Astrocyte (in vitro differentiated cells and primary cell): Measurements from ENCODE around the gene ANKRD11. TPM values are rescaled to one million over a fixed set of nuclear protein-coding genes. Genes with fewer than 3 reads are reported as not detected.

Source experiments
- DNase-seq: peaks from one replicate; pipeline ENCODE4 v3.0.0-alpha.2; 2010; ENCODE audit warnings: low read depth
- FAIRE-seq: peaks from 2 replicates; lab custom pipeline; 2011; peaks lifted over from hg19 to GRCh38; lab: Jason Lieb, UNC
- H2AFZ ChIP-seq: 2 replicates; pipeline ENCODE4 v1.6.0; 2012; ENCODE audit warnings: low read depth, low read length, inconsistent platforms
- H3K27ac ChIP-seq: 2 replicates; pipeline ENCODE4 v1.5.1; 2011; ENCODE audit warnings: low read depth, low read length, inconsistent platforms
- H3K27me3 ChIP-seq: 2 replicates; pipeline ENCODE4 v1.6.0; 2011; ENCODE audit warnings: low read length, inconsistent platforms; ENCODE audit not compliant: insufficient read depth
- H3K36me3 ChIP-seq: 2 replicates; pipeline ENCODE4 v1.5.1; 2011; ENCODE audit warnings: low read length, inconsistent platforms; ENCODE audit not compliant: insufficient read depth
- H3K4me1 ChIP-seq: 2 replicates; pipeline ENCODE4 v1.5.1; 2011; ENCODE audit warnings: low read length, inconsistent platforms; ENCODE audit not compliant: insufficient read depth
- H3K4me2 ChIP-seq: 2 replicates; pipeline ENCODE4 v1.6.0; 2012; ENCODE audit warnings: low read length, inconsistent platforms
- H3K4me3 ChIP-seq: 2 replicates; pipeline ENCODE4 v1.5.1; 2011; ENCODE audit warnings: low read depth, mild to moderate bottlenecking, low read length, inconsistent platforms; ENCODE audit not compliant: insufficient read depth
- H3K79me2 ChIP-seq: 2 replicates; pipeline ENCODE4 v1.6.0; 2012; ENCODE audit warnings: mild to moderate bottlenecking, low read length, inconsistent platforms; ENCODE audit not compliant: insufficient read depth
- H3K9ac ChIP-seq: 2 replicates; pipeline ENCODE4 v1.6.0; 2012; ENCODE audit warnings: mild to moderate bottlenecking, low read length, inconsistent platforms
- H3K9me3 ChIP-seq: 2 replicates; pipeline ENCODE4 v1.5.1; 2012; ENCODE audit warnings: low read depth, mild to moderate bottlenecking, low read length, inconsistent platforms; ENCODE audit not compliant: insufficient read depth
- H4K20me1 ChIP-seq: 2 replicates; pipeline ENCODE4 v1.6.0; 2012; ENCODE audit warnings: low read length, inconsistent platforms; ENCODE audit not compliant: insufficient read depth
- H3K27ac Mint-ChIP-seq: one replicate; pipeline ENCODE4 v1.8.0; 2021; ENCODE audit warnings: mild to moderate bottlenecking, mixed read lengths; ENCODE audit not compliant: unreplicated experiment
- H3K27me3 Mint-ChIP-seq: one replicate; pipeline ENCODE4 v1.8.0; 2021; ENCODE audit warnings: low read depth, mixed read lengths; ENCODE audit not compliant: unreplicated experiment
- H3K36me3 Mint-ChIP-seq: one replicate; pipeline ENCODE4 v1.8.0; 2021; ENCODE audit warnings: low read depth, mixed read lengths; ENCODE audit not compliant: unreplicated experiment
- H3K4me1 Mint-ChIP-seq: one replicate; pipeline ENCODE4 v1.8.0; 2021; ENCODE audit warnings: low read depth, mixed read lengths; ENCODE audit not compliant: unreplicated experiment
- H3K4me3 Mint-ChIP-seq: one replicate; pipeline ENCODE4 v1.8.0; 2021; ENCODE audit warnings: mild to moderate bottlenecking, moderate library complexity, mixed read lengths; ENCODE audit not compliant: unreplicated experiment
- H3K9me3 Mint-ChIP-seq: one replicate; pipeline ENCODE4 v1.8.0; 2021; ENCODE audit warnings: mild to moderate bottlenecking, mixed read lengths; ENCODE audit not compliant: unreplicated experiment
- CTCF ChIP-seq: IDR thresholded peaks from 2 replicates; pipeline ENCODE4 v1.5.1; 2011; ENCODE audit warnings: low read depth, mild to moderate bottlenecking, inconsistent platforms, low read length, moderate library complexity; ENCODE audit not compliant: insufficient read depth
- EZH2 ChIP-seq: IDR thresholded peaks from 2 replicates; pipeline ENCODE4 v1.6.1; 2012; ENCODE audit warnings: mild to moderate bottlenecking, low read length, inconsistent platforms; ENCODE audit not compliant: insufficient read depth
- total RNA-seq: library from RNA; stranded (reverse); gene quantifications from 2 replicates; pipeline ENCODE4 v1.2.1, GENCODE V29; 2021

The ANKRD11 gene
- total RNA-seq, 1 donor from 2014 or later, result 213 TPM

GRCh38 chr16:89491238-89491869 lies 993 bp upstream of the ANKRD11 start:
- no peak for DNase-seq
- peaks cover 4% of the 10 kb centered on the region for H3K36me3 Mint-ChIP-seq
- Histone ChIP-seq H3K4me1 (peaks cover 36% of the 10 kb centered on the region), H3K4me2 (peak overlapping the region; percentile 89), H3K27me3 (no peaks in the 10 kb centered on the region), H3K9me3 (no peaks in the 10 kb centered on the region), H3K79me2 (peaks cover 53% of the 10 kb centered on the region), H3K9ac (peak overlapping the region; percentile 93), H4K20me1 (peaks cover 49% of the 10 kb centered on the region), H3K4me3 (peak overlapping the region; percentile 78), H3K36me3 (no peaks in the 10 kb centered on the region), H2AFZ (peak overlapping the region; percentile 79), H3K27ac (peak overlapping the region; percentile 88)
- peaks cover 31% of the 10 kb centered on the region for H3K4me1 Mint-ChIP-seq
- H3K27me3 Mint-ChIP-seq, result no peaks in the 10 kb centered on the region
- no peaks in the 10 kb centered on the region for H3K9me3 Mint-ChIP-seq
- H3K27ac Mint-ChIP-seq, result peak overlapping the region; percentile 99
- FAIRE-seq, result no peak
- peak overlapping the region; percentile 94 for H3K4me3 Mint-ChIP-seq
- TF ChIP-seq EZH2 (no peak), CTCF (peak; percentile 32)

GRCh38 chr16:89489898-89490438 lies 393 bp downstream of the ANKRD11 start:
- H3K27me3 Mint-ChIP-seq, result no peaks in the 10 kb centered on the region
- H3K4me1 ChIP-seq, result peaks cover 38% of the 10 kb centered on the region
- H3K27ac Mint-ChIP-seq, result no peak overlapping the region
- H3K9me3 Mint-ChIP-seq, result no peaks in the 10 kb centered on the region
- FAIRE-seq (no peak), DNase-seq (no peak)
- H2AFZ ChIP-seq, result no peak overlapping the region
- peak overlapping the region; percentile 86 for H3K9ac ChIP-seq
- no peaks in the 10 kb centered on the region for H3K9me3 ChIP-seq
- peaks cover 8% of the 10 kb centered on the region for H3K36me3 Mint-ChIP-seq
- H3K4me2 ChIP-seq, result no peak overlapping the region
- TF ChIP-seq EZH2 (no peak), CTCF (no peak)
- no peaks in the 10 kb centered on the region for H3K36me3 ChIP-seq
- H3K4me1 Mint-ChIP-seq, result peaks cover 38% of the 10 kb centered on the region
- peaks cover 60% of the 10 kb centered on the region for H4K20me1 ChIP-seq
- H3K27me3 ChIP-seq, result no peaks in the 10 kb centered on the region
- peak overlapping the region; percentile 50 for H3K4me3 ChIP-seq
- no peak overlapping the region for H3K4me3 Mint-ChIP-seq
- peaks cover 67% of the 10 kb centered on the region for H3K79me2 ChIP-seq
- H3K27ac ChIP-seq, result peak overlapping the region; percentile 60
